Endometrial microvascular endothelial cells (primary cell): Measurements from ENCODE around the gene MED16. TPM values are rescaled to one million over a fixed set of nuclear protein-coding genes. Genes with fewer than 3 reads are reported as not detected.
"Not testable (repeated sequence)": the region's sequence is repeated elsewhere in the genome, so short reads cannot be mapped to it uniquely, and the experiment has no call there.

Source experiments
- in situ Hi-C: cut with HindIII; loops from 2 replicates; pipeline ENCODE4 v1.10.0; 2017; ENCODE audit warnings: low sequenced_read_pairs, low pct_unique_long_range_greater_than_20kb; ENCODE audit errors: inconsistent ontology term
- total RNA-seq: library from RNA; depleted of rRNA; stranded (reverse); fragments of >200 nt; gene quantifications from one replicate; pipeline ENCODE4 v1.2.3, GENCODE V29; 2015; ENCODE audit errors: inconsistent ontology term

MED16 gene
- total RNA-seq, 1 donor from 2014 or later, result 48.9 TPM

DNA sequence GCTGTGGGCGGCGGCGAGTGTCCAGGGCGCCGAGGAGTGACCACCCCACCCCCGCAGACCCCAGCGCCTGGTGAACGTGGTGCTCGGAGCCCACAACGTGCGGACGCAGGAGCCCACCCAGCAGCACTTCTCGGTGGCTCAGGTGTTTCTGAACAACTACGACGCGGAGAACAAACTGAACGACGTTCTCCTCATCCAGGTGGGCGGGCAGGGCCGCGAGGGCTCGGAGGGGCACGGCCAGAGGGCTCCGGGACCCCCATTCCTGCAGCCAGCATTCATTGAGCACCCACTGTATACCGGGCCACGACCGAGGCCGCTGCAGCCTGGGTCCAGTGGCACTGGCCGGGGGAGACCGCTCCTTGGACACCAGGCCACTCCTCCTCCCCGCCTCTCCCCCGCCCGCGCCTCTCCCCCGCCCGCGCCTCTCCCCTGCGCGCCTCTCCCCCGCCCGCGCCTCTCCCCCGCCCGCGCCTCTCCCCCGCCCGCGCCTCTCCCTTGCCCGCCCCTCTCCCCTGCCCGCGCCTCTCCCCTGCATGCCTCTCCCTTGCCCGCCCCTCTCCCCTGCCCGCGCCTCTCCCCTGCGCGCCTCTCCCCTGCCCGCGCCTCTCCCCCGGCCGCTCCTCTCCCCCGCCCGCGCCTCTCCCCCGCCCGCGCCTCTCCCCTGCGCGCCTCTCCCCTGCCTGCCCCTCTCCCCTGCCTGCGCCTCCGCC, 49.0 kb downstream of the MED16 start:
- in situ Hi-C loops, result no loop called here

DNA sequence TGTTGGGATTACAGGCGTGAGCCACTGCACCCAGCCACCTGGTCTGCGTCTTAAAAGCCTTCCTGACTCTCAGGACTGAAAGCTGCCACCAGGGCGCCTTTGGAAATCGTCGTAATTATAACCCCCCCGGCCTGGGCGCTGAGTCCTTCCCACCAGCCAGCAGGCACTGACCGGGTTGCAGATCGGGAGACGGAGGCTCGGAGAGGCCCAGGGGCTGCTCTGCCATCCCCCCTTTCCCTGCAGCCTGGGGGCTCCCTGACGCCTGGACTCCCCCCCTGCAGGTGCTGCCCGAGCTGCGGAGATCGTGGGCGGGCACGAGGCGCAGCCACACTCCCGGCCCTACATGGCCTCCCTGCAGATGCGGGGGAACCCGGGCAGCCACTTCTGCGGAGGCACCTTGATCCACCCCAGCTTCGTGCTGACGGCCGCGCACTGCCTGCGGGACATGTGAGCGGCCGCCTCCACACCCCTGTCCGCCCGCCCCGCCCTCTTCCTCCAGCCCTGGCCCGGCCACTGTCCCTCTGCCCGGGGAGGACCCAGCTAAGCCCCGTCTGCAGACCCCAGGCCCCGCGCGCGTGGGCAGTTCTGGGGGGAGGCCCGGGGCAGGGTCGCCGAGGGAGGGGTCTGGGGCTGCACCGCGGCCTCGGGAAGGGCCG, 49.7 kb downstream of the MED16 start:
- in situ Hi-C loops, result no loop called here

- in situ Hi-C loops, result not testable (repeated sequence)
Measured at GRCh38 chr19:842802-843179, 50.2 kb downstream of the MED16 start.

DNA sequence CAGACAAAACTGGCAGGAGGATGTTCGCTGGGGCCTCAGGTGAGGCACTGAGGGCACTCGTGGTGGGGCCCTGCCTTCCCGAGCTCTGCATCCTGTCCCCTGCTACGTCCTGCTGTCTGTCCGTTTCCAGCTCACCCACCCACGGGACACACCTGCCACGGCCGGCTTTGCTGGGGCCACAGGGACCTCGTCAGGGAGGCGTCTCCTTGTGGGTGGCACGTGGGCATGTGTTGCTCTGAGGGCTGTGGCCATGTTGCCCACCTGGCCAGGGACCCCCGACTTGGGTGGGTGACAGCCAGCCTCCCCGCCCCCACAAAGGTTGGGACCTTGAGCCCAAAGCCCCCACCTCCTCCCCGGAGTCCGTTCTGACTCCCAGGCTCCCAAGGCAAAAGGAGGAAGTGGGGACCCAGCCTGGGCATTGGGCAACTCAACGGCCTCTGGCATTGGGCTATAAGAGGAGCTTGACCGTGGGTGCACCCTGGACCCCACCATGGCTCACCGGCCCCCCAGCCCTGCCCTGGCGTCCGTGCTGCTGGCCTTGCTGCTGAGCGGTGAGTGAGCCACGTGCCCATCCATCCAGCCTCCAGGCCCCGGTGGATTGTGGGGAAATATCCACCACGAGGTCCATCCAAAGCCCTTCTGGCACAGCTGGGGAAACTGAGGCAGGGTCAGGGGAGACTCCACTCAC, 52.3 kb downstream of the MED16 start, which contains the start of gene PRTN3:
Gene PRTN3, plus strand, starts transcription at position 481 of the 688 bp plus-strand sequence. Its CDS starts 10 bp downstream, at position 491.
- in situ Hi-C loops, result no loop called here

GRCh38 chr19:835210-835810, 57.7 kb downstream of the MED16 start:
- in situ Hi-C loops, result no loop called here

GRCh38 chr19:834216-834615, 58.8 kb downstream of the MED16 start:
- in situ Hi-C loops, result no loop called here

DNA sequence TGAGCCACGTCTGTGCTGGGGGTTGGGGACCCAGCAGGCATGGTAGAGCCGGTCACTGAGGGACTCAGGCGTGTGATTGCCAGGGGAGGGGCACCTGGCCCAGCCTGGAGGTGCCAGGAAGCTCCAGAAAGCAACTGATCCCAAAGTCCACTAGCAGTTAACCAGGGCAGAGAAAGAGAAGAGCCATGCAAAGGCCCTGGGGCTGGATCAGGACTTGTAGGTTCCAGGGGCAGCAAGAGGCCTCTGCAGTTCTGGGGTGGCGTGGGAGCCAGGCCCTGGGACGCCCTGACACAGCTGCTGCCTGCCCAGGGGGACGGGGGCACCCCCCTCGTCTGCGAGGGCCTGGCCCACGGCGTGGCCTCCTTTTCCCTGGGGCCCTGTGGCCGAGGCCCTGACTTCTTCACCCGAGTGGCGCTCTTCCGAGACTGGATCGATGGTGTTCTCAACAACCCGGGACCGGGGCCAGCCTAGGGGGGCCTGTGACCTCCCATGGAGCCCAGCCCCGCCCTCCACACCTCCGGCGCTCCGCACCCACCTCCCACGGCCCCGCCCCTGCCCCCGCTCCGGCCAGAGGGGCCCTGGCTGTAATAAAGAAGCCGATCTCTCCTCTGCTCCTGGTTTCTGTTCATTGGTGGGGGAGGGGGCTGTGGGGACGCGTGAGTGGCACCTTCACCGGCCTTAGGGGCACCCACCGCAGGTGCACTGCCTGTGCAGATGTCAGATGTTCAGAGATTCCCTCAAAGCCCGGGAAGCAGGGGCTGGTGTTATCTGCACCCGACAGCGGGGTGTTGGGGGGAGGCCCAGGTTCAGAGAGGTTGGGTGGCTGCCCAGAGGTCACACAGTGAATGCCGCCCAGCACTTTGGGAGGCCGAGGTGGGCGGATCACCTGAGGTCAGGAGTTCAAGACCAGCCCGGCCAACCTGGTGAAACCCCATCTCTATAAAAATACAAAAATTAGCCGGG, 61.3 kb downstream of the MED16 start:
- in situ Hi-C loops, result no loop called here

DNA sequence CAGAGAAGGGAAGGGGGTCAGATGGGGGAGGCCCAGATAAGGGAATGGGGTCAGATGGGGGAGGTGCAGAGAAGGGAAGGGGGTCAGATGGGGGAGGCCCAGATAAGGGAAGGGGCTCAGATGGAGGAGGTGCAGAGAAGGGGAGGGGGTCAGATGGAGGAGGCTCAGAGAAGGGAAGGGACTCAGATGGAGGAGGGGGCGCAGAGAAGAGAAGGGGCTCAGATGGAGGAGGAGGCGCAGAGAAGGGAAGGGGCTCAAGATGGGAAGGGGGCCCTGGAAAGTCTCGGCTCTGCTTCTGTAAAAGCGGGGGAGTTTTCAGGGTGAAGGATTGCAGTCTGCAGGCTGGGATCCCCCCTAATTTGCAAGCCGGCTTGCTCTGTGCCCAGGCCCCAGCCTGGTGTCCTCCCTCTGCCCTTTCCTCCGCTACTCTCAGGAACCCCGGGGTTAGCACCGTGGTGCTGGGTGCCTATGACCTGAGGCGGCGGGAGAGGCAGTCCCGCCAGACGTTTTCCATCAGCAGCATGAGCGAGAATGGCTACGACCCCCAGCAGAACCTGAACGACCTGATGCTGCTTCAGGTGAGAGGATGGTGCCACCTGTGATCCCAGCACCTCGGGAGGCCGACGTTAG, 63.7 kb downstream of the MED16 start:
- in situ Hi-C loops, result no loop called here

DNA sequence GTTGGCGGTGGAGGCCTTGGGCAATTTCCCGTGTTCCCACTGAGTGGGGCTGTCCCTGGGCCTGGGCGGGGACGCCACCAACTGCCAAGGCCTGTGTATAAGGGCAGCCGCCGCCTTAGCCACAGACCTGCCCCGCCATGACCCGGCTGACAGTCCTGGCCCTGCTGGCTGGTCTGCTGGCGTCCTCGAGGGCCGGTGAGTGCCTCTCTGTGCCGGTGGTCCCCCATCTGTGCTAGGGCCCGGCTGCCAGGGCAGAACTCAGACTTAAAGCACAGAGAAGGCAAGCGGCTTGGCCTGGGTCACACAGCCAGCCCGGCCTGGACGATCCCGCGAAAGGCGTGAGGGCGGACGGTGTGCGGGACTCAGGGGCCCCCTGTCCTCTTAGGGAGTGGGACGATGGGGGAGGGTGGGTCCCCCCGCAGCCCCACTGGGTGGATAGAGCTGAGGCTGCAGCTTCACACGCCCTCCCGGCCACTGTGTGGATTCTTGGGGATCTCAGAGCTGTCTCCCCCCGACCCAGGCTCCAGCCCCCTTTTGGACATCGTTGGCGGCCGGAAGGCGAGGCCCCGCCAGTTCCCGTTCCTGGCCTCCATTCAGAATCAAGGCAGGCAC, 65.2 kb downstream of the MED16 start, which contains the start of gene AZU1:
Gene AZU1, plus strand, starts transcription at position 128 of the 612 bp plus-strand sequence. Its CDS starts 10 bp downstream, at position 138.
- in situ Hi-C loops, result no loop called here

DNA sequence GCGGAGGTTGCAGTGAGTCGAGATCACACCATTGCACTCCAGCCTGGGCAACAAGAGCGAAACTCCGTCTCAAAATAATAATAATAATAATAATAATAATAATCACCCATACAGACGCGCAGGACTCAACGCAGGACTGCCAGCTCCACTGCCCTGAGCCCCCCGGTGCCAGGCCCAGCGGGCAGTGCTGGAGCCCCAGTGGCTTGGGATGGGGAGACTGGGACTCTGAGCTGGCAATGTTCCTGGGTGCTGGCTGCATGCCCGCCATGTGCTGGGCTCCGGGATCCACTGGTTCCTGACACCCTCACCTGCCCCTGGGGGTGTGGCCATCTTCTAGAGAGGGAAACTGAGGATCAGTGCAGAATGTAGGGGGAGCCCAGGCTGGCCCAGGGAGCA, 65.7 kb downstream of the MED16 start:
- in situ Hi-C loops, result no loop called here

DNA sequence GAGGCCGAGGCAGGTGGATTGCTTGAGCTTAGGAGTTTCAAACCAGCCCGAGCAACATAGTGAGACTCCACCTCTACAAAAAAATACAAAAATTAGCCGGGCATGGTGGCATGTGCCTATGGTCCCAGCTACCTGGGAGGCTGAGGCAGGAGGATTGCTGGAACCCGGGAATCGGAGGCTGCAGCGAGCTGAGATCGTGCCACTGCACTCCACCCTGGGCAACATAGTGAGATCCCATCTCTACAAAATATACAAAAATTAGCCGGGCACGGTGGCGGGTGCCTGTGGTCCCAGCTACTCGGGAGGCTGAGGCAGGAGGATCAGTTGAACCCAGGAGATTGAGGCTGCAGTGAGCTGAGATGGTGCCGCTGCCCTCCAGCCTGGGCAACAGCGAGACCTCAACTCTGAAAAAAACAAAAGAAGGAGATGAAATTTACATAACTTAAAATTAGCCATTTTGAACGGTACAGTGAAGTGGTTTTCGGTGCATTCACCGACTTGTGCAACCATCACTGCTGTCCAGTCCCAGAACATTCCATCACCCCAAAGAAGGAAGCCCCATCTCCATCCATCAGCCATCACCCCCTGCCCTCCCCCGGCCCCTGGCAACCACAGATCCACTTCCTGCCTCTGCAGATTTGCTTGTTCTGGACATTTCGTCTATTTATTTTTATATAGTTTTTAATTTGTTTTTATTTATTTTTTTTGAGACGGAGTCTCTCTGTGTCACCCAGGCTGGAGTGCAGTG, 66.9 kb downstream of the MED16 start:
- in situ Hi-C loops, result no loop called here

GRCh38 chr19:824885-825284, 68.1 kb downstream of the MED16 start:
- in situ Hi-C loops, result no loop called here

GRCh38 chr19:823565-824121, 69.3 kb downstream of the MED16 start:
- in situ Hi-C loops, result no loop called here

DNA sequence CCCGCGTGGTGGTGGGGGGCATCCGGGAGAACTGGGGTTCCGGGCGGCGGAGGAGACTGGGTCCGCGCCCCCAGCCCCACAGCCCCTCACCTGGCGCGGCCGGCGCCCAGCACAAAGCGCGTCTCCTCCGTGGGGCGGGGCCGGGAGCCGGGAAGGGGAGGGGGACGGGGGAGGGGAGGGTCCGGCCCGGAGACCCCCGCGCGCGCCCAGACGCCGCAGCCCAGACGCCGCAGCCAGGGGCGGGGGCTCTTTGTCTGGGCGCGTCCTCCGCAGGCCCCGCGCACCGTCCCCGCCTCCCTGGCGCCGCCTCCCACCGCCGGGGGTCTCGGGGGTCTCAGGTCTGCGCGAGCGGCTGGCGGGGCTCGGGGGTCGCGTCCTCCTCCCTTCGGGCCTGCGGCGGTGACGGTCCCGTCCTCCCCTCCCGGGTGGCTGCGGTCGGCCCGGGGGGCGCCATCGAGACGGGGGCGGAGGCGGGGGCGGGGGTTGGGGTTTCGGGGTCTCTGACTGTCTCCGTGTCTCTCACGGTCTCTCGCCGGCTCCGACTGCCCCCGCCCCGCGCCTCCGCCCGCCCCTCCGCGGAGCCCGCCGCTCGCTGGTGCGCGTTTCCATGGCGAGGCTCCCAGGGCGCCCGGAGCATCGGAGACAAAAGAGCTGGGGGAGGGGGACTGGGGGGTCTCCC, 71.0 kb downstream of the MED16 start, which contains the start of gene PLPPR3:
Gene PLPPR3, minus strand, starts transcription at position 131 of the 679 bp plus-strand sequence. CDS start 396 bp downstream, outside the sequence.
- in situ Hi-C loops, result no loop called here

GRCh38 chr19:821231-821824, 71.7 kb downstream of the MED16 start:
- in situ Hi-C loops, result no loop called here

GRCh38 chr19:820212-820611, 72.8 kb downstream of the MED16 start:
- in situ Hi-C loops, result not testable (repeated sequence)
